PC-3 (cell line): ENCODE measurements around the gene CDO1.

Experiments used
- CTCF ChIP-seq: fragments of 300-600 bp; sonication (generic); conservative IDR thresholded peaks from 2 replicates; pipeline ENCODE4 v1.5.1; 2017; ENCODE audit warnings: antibody characterized with exemption, low read depth, mild to moderate bottlenecking, low read length
- EZH2 ChIP-seq: fragments of 300-600 bp; sonication (generic); IDR thresholded peaks from one replicate; pipeline ENCODE4 v1.6.1; 2017; ENCODE audit warnings: antibody characterized with exemption, mild to moderate bottlenecking, low read length; ENCODE audit not compliant: unreplicated experiment

GRCh38 chr5:115843444-115844130, 27.1 kb upstream of the CDO1 start:
- TF ChIP-seq CTCF (no peak), EZH2 (no peak)
